Measurements from ENCODE around the gene TSNAXIP1.

GRCh38 chr16:67790071-67790470 is 16.6 kb upstream of the TSNAXIP1 start:
- TF ChIP-seq CTCF (conservative IDR thresholded peaks at IDR 0.05; ENCODE audit: low read length): no peak
- no peak for TF ChIP-seq EZH2phosphoT487 (IDR thresholded peaks at IDR 0.05; ENCODE audit: borderline replicate concordance)

Measured in Loucy (cell line).